DND-41 (cell line): ENCODE measurements around the gene TTK.

ENCODE experiments used
- EZH2 ChIP-seq: IDR thresholded peaks from 3 replicates; pipeline ENCODE4 v1.6.1; 2012; ENCODE audit warnings: borderline replicate concordance, low read depth, mild to moderate bottlenecking, moderate library complexity, low read length, inconsistent platforms; ENCODE audit not compliant: severe bottlenecking
- TF ChIP-seq, protein P1 (sequence below): IDR thresholded peaks from 2 replicates; pipeline ENCODE4 v1.5.1; 2012; ENCODE audit warnings: borderline replicate concordance, low read length, moderate library complexity, mild to moderate bottlenecking; ENCODE audit not compliant: poor library complexity, severe bottlenecking; ENCODE audit errors: extremely low read depth

DNA sequence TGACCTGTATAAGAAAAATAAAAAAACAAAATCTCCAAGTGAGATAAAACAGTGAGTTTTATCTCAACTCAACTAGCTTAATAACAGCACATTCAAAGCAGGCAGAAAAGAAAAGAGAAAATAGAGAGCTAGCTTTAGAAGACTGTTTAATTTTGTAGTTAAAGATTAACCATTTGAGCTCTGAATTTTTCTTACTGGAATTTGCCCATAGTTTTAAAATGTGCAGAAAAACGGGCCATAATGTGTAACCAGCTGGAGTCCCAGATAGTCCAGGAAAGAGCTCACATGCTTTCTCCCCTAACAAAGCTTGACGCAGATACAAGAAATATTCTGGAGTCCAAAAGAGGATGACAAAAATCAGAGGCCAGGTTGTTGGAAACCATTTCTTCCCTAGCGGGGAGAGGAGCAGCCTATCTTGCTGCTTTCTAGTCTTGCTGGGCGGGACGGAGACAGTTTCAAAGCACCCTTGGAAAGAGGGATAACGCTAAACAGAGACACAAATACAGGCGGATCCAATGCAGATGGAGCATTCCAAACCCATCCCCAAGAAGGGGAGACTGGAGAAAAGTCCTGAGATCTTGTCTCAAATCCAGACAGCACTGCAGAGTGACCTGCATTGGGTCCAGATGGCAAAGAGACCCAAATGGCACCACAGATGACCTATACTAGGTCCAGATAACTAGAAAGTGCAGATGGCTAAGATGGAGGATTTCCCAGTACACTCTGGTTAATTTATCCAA is 16.1 kb downstream of the TTK start:
- TF ChIP-seq, protein P1, sequence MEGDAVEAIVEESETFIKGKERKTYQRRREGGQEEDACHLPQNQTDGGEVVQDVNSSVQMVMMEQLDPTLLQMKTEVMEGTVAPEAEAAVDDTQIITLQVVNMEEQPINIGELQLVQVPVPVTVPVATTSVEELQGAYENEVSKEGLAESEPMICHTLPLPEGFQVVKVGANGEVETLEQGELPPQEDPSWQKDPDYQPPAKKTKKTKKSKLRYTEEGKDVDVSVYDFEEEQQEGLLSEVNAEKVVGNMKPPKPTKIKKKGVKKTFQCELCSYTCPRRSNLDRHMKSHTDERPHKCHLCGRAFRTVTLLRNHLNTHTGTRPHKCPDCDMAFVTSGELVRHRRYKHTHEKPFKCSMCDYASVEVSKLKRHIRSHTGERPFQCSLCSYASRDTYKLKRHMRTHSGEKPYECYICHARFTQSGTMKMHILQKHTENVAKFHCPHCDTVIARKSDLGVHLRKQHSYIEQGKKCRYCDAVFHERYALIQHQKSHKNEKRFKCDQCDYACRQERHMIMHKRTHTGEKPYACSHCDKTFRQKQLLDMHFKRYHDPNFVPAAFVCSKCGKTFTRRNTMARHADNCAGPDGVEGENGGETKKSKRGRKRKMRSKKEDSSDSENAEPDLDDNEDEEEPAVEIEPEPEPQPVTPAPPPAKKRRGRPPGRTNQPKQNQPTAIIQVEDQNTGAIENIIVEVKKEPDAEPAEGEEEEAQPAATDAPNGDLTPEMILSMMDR = no peak
- TF ChIP-seq EZH2 = no peak
